Eye (tissue), 1 donor: ENCODE measurements around the gene C17orf75.

Experiments
- DNase-seq: peaks from one replicate; pipeline ENCODE4 v3.0.0-alpha.2; 2015

C17orf75 gene

DNA sequence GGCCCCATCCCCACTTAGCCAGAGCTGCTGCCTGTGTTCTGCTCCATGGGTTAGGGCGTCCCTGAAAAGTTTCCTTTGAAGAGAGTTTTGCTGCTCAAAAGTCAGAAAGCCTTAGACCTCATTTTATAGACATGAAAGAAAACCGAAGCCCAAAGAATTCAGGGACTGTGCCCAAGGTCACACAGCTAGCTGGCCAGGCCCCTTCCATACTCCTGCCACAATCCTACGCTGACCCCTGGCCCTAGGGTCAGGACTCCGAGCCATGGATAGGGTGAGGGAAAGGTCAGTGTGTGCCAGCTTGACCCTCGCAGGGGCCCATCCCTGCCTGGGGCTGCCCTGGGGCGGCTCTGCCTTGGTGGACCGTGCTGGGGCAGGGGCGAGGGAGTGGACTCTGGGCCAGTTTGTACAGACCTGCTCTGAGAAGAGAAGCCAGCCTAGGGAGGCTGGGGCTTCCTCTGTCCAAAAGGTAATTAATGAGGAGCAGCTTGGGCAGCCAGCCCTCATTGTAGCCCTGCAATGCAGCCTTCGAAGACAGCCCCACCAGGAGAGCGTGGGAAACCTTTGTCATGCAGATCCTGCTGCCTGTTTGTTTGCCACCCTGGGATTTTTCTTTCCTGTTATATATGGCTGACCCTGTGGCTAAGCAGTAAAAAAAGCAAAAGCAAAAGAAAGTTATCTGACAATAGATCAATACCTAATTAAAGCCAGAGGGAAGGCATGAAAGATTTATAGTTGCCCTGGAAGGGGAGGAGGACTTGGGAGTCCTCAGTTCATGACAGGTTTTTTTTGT lies 38.9 kb downstream of the C17orf75 start:
- DNase-seq, result peak; percentile 45

DNA sequence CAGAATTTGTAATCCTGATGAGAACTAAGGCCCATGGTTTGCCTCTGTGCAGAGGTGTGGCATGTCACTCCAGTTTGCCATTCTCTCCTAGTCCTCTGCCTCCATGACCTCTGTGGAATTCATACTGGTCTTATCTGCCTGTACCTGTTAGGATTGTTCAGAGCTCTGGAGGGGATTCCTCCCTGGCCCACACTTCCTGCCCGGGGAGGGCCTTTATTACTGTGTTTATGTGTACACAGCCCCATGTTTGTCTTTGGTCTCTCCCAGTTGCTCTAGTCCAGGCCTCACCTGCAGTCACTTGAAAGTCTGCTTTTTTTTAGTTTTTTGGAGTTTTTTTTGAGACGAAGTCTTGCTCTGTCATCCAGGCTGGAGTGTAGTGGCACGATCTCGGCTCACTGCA lies 39.9 kb downstream of the C17orf75 start:
- no peak for DNase-seq

DNA sequence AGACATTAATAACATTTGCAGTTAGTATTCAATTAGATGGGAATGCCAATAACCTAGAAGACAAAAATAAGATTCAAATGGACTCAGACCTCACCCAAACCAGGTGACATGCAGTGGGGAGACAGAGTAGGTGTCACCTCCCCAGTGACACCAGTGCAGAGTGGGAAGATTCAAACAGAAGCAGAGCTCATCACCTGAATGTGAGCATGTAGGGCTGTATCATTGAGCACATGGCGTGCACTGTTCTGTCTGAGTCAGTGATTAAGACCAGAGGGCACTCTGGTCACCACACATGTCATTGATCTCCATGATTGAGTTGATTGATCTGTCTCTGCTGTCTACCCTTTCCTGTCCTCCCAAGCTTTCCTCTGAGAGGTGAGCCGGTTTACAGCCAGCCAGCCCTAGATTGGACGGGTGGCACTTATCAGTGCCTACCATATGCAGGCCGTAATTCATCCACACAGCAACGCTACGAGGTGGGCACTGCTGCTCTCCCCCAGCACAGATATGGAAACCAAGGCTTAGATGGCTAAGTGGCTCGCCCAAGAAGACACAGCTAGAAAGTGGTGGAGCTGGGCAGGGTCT lies 42.3 kb downstream of the C17orf75 start:
- peak; percentile 42 for DNase-seq

DNA sequence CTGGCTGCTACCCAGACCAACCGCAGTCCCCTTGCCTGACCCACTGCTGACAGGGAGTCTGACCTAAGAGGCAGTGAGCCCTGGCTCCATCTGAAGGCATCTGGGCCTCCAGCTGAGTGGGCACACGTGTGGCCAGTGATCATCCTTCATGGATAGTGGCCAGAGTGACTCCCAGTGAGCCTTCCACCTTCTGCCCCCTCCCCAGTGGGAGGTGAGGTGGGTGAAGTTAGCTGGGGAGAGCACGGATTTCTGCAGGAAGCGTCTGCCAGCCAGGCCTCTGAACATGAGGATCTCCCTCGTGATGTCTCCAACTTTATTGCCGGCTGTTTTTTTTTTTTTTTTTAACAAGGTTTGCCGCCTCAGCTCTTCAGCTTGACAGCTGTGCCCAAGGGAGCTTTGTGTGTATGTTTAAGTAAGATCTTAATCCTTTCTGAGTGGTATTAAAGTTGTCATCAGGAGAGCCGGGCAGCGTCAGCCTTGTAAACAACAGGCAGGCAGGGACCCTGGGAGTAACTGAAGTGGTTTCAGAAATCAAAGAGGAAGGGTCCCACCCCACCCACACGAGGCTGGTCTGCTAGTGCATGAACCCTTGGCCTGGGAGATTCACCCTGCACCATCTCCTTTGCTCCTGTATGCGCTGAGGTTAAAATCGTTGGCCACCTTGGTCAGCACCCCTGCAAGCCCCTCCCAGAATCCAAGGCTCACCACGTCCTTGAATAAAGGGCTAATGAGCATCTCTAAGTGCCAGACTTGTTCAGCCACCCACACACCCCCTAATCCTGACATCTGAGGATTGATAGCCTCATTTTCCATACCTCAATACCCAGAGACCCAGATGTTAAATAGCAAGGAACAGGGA lies 43.0 kb downstream of the C17orf75 start:
- peak; percentile 84 for DNase-seq

DNA sequence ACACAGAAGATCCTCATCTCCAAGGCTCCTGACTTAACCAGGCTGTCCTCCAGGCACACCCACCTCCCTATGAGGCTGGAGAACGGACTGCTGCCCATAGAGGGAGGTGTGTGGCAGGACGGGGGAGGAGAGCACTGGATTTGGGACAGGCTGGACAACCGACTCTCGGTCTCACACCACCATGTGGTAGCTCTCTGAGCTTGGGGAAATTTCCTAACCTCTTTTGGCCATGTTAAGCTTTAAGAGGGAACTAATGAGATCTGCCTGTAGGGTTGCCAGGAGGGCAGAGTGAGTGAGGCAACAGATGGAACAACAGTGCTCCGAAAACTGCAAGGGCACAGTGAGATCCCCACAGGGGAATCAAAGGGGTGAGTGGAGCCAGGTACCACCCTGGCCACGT lies 43.7 kb downstream of the C17orf75 start:
- DNase-seq, result peak; percentile 22

DNA sequence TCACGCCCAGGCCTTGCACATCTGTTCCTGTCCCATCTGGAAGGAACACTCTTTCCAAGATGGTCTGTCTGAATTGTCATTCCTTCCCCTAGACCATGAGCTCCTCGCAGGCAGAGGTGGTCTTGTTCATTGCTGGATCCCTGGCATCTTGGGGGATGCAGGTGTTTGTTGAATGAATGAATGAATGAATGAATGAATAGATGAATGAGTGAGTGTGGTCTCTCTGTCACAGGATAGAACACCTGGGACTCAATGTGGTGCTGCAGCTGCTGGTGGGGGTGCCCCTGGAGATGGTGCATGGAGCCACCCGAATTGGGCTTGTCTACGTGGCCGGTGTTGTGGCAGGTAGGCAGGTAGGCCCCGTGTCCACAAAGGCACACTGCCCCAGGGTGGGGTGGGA lies 44.1 kb downstream of the C17orf75 start:
- DNase-seq, result no peak

DNA sequence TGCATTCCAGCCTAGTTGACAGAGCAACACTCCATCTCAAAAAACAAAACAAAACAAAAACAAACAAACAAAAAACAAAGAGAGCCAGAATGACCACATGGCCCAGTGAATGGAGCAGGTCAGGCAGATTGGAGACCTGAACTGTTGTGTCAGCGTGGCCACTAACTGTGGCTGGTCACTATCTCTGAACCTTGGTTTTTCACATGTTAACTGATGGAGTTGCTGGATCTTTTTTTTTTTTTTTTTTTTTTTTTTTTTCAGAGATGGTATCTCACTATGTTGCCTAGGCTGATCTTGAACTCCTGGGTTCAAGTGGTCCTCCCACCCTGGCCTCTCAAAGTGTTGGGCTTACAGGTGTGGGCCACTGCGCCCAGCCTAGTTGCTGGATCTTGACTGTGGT lies 44.5 kb downstream of the C17orf75 start:
- no peak for DNase-seq

DNA sequence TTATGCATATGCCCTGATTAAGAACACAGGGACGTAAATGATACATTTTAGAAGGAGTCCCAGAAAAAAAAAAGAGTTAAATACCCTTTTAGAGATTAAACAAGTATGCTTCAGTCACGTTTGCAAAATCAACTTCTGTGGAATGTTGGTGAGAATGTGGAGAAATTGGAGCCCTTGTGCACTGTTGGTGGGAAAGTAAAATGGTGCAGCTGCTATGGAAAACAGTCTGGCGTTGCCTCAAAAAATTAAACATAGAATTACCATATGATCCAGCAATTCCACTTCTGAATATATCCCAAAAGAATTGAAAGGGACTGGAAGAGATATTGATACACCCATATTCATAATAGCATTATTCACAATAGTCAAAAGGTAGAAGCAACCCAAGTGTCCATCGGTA lies 49.9 kb downstream of the C17orf75 start:
- DNase-seq, result no peak

DNA sequence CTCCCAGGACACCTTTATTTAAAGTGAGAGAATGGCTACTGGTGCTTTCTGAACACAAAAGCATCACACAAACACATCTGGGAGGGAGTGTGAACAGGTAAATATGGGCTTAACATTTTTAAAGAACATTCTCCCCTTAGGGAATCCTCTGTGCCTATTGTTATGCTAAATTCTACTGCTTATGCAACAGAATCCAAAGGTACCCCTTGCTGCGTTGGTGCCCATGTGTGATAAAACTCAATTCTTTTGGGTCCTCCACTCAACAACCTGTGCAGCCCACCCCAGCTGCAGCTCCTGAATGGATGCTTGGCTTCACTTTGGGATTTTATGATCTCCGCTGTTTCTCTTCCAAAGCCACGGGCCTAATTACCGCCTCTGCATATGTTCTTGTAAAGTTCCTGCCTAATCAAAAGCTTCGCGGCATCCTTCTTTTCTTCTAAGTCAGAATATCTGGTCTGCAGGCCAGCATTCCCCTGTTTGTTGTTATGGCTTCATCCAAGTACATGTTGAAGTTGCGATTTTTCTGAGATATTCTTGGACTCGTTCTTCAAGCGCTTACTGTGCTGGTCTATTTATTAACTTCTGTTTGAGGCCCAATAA lies 52.4 kb downstream of the C17orf75 start:
- no peak for DNase-seq

DNA sequence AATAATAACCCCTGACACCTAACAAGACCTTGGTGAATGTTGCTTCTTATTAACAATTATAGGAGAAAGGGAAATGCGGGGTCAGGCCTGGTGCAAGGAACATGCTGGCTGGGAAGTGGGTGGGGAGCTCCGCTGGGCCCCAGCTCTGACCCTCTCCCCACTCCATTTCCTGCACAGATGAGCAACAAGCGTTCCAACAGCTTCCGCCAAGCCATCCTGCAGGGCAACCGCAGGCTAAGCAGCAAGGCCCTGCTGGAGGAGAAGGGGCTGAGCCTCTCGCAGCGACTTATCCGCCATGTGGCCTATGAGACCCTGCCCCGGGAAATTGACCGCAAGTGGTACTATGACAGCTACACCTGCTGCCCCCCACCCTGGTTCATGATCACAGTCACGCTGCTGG lies 53.4 kb downstream of the C17orf75 start:
- DNase-seq, result peak; percentile 11

DNA sequence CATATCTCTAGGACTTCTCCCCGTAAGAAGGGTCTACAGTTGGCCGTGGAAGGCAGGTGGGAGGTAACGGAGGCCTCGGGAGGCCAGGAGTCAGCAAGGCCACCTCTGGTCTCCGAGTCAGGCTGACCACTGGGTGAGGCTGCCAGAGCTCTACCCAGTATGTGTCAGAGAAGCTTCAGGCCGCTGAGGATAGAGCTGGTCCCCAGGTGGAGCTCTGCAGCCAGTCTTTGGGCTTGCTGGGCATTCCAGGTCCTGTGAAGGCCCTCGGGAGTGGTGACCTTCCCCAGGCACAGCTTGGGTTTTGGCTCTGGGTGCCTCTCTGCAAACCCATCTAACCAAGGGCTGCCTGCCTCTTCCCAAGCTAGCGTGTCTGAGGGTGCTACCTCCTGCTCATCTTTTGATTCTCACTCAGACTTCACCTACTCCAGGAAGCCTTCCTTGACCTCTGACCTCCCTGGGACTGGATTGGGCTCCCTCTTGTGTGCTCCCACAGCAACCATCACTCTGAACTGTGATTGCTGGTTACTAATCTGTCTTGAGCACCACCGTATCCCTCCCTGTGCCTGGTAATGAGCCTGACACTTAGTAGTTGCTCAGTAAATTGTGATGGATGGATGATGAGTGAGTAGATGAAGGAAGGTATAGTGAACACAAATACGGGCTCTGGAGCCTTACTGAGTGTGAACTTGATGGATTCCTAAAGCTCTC lies 54.0 kb downstream of the C17orf75 start:
- no peak for DNase-seq

DNA sequence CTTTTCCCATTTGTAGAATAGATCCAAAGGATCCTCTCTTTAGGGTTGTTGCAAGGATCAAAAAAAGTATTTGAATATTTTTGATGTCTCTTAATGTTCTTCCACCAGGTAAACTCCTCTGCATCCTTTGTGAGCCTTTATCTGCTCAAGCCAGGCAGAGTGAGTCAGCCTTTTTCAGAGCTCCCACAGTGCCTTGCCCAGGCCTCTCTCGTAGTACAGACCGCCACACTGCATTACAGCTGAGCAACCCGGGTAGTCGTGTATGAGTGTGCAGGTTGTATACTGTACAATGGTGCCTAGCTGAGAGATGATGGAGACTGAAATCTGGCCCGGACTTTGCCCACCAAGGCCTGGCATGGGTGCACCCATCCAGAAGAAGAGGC lies 55.5 kb downstream of the C17orf75 start:
- no peak for DNase-seq

DNA sequence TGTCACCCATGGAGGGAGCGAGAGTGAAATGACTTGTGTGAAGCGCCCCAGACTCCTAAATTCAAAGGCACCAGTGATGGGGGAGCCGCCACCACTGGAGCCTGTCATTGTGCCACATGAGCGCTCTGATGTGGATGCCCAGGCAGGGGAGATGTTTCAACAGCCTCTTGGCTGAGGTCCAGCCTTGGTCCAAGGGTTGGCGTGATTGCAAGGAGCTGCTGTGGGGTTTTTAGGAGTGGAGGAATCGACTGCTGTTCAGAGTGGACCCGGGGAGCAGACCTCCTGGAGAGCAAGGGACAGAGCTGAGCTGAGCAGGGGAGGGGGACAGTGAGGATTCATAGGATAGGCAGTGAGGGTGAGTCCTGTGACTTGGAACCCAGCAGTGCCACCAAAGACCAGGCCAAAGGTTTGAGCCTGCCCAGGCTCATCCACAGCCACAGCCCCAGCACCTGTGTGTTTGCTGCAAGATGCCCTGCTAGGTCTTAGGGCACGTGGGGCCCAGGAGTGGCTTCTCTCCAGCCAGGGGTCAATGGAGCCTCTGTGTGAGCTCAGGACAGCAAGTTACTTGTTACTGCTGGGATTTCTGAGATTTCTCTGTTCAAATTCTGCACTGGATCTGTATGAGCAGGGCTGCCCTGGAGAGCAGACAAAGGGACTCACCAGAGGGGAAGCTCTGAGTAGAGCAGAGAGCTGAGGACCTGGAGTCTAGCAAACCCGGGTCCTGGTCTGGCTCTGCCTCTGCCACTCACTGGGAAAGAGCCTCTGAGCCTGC lies 56.0 kb downstream of the C17orf75 start:
- DNase-seq, result no peak

DNA sequence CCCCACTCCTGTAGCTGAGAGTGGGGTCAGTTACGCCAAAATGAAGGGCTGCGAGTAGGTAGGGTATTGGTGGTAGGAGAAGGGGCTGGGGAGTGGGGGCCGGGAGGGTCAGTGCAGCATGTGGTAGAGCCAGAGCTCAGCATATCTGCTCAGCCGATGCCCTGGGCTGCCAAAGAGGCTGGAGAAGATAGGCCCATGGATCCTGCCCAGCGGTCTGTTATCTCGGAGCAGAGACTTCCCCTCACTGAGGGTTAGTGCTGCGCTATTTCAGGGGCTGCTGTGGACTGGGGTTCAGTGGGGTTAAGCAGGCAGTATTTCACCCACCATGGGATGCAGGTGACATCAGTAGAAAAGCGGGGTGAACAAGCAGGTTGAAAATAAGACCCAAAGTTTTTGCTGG lies 56.7 kb downstream of the C17orf75 start:
- DNase-seq, result no peak

DNA sequence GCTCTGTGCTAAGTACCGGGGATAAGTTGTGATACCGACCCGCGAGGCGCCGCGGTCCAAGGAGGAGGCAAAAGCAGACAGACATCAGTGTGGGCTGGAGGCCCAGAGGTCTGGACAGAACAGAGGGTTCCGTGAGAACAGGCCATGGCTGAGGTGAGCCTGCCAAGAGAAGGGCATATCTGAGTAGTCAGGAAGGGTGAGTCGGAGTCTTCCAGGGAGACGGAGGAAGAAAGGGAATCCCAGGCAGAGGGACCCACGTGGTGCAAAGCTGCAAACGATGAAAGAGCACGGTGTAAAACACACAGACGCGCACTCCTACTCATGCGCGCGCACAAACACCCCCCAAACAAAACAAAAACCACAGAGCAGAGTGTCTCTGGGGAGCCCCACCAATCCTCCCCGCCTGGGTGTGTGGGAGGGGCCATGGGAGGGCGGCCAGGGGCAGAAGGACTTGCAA lies 58.2 kb downstream of the C17orf75 start:
- DNase-seq, result no peak

DNA sequence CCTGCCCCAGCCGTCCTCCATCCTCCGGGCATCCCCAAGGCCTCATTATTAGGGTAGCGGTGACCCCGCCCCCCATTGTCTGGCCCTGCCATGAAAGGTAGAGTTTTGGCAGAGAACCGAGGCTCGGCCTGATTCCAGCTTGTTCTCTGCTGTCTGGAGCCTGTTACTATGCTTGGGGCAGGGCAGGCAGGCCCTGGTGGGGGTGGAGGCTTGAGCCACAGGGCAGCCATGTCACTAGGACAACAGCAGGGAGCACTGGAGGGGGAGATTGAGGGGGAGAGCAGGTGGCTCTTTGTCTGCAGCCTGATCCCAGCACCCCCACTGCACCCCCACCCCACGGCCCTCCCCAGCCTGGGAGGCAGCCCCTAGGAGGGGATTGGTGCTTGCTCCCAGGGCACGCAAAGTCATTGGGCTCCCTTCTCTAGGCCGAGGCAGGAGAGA lies 60.9 kb downstream of the C17orf75 start:
- DNase-seq, result peak; percentile 79

DNA sequence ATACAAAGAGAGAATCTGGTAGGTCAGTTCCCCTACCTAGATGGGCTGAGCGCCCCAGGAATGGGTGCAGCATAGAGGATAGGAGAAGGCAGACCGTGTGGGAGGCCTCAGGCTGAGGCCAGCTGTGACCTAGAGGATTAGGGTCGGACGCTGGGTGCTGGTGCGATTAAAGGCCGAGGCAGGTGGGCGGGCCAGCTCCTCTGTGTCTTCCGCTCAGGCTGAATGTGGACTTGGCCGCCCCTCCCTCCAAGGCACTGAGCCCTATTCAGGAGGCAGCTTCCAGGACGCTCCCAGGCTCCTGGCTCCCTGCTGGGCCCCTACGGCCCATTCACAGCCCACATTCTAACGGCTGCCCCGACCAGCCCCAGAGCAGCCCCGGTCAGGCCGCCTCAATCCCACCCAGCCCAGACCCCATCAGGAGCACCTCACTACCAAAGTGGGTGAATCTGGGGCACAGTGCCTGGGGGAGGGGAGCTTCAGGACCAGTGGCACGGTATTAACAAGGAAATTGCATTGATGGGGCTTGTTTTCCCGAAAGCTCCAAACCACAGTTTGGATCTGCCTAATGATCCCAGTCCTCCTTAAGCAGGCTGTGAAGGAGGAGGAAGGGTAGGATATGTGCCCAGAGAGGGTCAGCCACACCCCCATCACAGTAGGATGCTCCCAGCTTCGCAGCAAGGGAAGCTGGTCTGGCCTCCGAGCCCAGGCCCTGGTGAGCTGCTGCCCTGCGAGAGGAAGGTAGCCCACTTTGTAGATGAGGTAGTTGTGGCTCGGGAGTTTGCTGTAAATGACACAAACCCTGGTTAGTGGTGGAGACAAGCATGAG lies 61.9 kb downstream of the C17orf75 start:
- DNase-seq, result peak; percentile 75

DNA sequence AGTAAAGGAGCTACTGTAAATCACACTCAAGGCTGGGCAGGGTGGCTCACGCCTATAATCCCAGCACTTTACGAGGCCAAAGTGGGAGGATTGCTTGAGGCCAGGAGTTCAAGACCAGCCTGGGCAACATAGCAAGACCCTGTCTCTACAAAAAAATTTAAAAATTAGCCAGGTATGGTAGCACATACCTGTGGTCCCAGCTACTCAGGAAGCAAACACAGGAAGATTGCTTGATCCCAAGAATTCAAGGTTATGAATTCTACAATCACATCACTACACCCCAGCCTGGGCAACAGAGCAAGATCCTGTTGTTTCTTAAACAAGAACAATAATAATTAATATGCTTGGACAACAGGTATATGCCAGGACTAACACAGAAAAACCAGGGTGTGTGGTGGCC lies 63.2 kb downstream of the C17orf75 start:
- DNase-seq, result no peak
